Osteocyte (in vitro differentiated cells): ENCODE measurements around the gene ABCB9. TPM values are rescaled to one million over a fixed set of nuclear protein-coding genes. Genes with fewer than 3 reads are reported as not detected.
"Not testable (repeated sequence)": the region's sequence is repeated elsewhere in the genome, so short reads cannot be mapped to it uniquely, and the experiment has no call there.

Experiments used
- DNase-seq: peaks from one replicate; pipeline ENCODE4 v3.0.0; 2021; ENCODE audit warnings: mixed read lengths; ENCODE audit not compliant: unreplicated experiment; ENCODE audit errors: extremely low spot score
- H3K27ac Mint-ChIP-seq: one replicate; pipeline ENCODE4 v1.8.0; 2021; ENCODE audit warnings: mild to moderate bottlenecking, mixed read lengths; ENCODE audit not compliant: unreplicated experiment
- H3K27me3 Mint-ChIP-seq: one replicate; pipeline ENCODE4 v1.8.0; 2021; ENCODE audit warnings: mixed read lengths; ENCODE audit not compliant: unreplicated experiment
- H3K36me3 Mint-ChIP-seq: one replicate; pipeline ENCODE4 v1.8.0; 2021; ENCODE audit warnings: mixed read lengths; ENCODE audit not compliant: unreplicated experiment
- H3K4me1 Mint-ChIP-seq: one replicate; pipeline ENCODE4 v1.8.0; 2021; ENCODE audit warnings: mixed read lengths; ENCODE audit not compliant: unreplicated experiment
- H3K4me3 Mint-ChIP-seq: one replicate; pipeline ENCODE4 v1.8.0; 2021; ENCODE audit warnings: mild to moderate bottlenecking, moderate library complexity, mixed read lengths; ENCODE audit not compliant: unreplicated experiment
- H3K9me3 Mint-ChIP-seq: one replicate; pipeline ENCODE4 v1.8.0; 2021; ENCODE audit warnings: mixed read lengths; ENCODE audit not compliant: unreplicated experiment
- CTCF ChIP-seq: fragments of 200-600 bp; sonication (generic); IDR thresholded peaks from 2 replicates; pipeline ENCODE4 v1.5.0; 2021; ENCODE audit warnings: antibody characterized with exemption, mild to moderate bottlenecking, moderate library complexity
- total RNA-seq: library from RNA; stranded (reverse); gene quantifications from 2 replicates; pipeline ENCODE4 v1.2.1, GENCODE V29; 2021

Gene ABCB9
- total RNA-seq, 1 donor from 2014 or later = 13.4 TPM

GRCh38 chr12:122942637-122943036 is 23.6 kb downstream of the ABCB9 start:
- H3K4me3 Mint-ChIP-seq = no peak overlapping the region
- peak overlapping the region; percentile 56 for H3K27ac Mint-ChIP-seq
- H3K9me3 Mint-ChIP-seq = no peaks in the 10 kb centered on the region
- DNase-seq = no peak
- no peaks in the 10 kb centered on the region for H3K27me3 Mint-ChIP-seq
- H3K36me3 Mint-ChIP-seq = peaks cover under 1% of the 10 kb centered on the region
- no peak for TF ChIP-seq CTCF
- peaks cover 61% of the 10 kb centered on the region for H3K4me1 Mint-ChIP-seq

DNA sequence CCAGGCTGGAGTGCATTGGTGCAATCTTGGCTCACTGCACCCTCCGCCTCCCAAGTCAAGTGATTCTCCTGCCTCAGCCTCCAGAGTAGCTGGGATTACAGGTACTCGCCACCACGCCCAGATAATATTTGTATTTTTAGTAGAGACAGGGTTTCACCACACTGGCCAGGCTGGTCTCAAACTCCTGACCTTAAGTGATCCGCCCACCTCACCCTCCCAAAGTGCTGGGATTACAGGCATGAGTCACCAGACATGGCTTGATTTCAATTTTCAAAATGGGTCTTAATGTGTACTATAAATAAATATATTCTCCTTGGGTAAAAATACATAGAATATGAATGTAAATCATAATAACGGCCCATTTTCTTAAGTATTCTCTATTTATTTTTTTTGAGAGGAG is 24.9 kb downstream of the ABCB9 start:
- peaks cover 48% of the 10 kb centered on the region for H3K4me1 Mint-ChIP-seq
- not testable (repeated sequence) for H3K9me3 Mint-ChIP-seq, H3K36me3 Mint-ChIP-seq, H3K27me3 Mint-ChIP-seq, H3K27ac Mint-ChIP-seq, H3K4me3 Mint-ChIP-seq, DNase-seq

DNA sequence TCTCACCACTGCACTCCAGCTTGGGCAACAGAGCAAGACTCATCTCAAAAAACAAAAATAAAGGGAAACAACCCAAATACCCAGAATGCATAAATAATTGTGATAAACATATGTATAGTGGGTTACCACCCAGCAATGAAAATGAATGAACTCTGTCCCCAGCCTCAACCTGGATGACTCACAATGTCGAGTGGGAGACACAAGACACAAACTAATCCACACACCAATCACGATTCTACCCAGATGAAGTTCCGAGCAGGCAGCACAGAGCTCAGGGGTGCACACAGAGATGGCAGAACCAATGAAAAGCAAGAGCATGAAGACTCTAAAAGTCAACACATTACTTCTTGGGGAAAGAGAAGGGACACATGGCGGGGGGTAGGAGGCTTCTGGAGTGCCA is 27.1 kb downstream of the ABCB9 start:
- DNase-seq = no peak
- no peaks in the 10 kb centered on the region for H3K9me3 Mint-ChIP-seq
- no peak for TF ChIP-seq CTCF
- no peak overlapping the region for H3K4me3 Mint-ChIP-seq
- H3K36me3 Mint-ChIP-seq = peaks cover 3% of the 10 kb centered on the region
- peak overlapping the region; percentile 33 for H3K27ac Mint-ChIP-seq
- no peaks in the 10 kb centered on the region for H3K27me3 Mint-ChIP-seq
- H3K4me1 Mint-ChIP-seq = peaks cover 30% of the 10 kb centered on the region

- Mint-ChIP-seq H3K4me3 (no peak overlapping the region), H3K27me3 (no peaks in the 10 kb centered on the region), H3K36me3 (peaks cover 3% of the 10 kb centered on the region), H3K4me1 (peaks cover 15% of the 10 kb centered on the region), H3K27ac (no peak overlapping the region), H3K9me3 (no peaks in the 10 kb centered on the region)
- DNase-seq = no peak
- TF ChIP-seq CTCF = no peak
Observed at GRCh38 chr12:122937622-122938091, 28.6 kb downstream of the ABCB9 start.

DNA sequence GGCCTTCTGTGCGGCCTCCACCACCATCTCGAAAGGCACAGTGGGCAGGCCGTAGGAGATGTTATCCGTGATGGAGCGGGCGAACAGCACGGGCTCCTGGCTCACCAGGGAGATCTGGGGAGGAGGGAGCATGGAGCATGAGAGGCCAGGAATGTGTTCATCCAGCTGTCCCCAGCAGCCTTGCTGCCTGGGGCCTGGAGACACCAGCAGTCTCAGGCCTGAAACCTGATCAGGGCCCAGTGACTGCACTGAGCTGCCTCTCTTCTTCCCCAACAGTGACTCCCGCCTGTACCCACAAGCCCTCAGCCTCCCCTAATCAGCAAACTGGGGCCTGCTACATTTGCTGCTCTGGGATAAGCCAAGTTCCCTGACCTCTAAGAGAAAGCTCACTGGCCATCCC is 30.9 kb downstream of the ABCB9 start:
- Mint-ChIP-seq H3K27ac (peak overlapping the region; percentile 7), H3K4me3 (no peak overlapping the region), H3K27me3 (no peaks in the 10 kb centered on the region), H3K4me1 (peaks cover 5% of the 10 kb centered on the region), H3K36me3 (peaks cover 5% of the 10 kb centered on the region), H3K9me3 (no peaks in the 10 kb centered on the region)
- no peak for TF ChIP-seq CTCF
- DNase-seq = no peak

DNA sequence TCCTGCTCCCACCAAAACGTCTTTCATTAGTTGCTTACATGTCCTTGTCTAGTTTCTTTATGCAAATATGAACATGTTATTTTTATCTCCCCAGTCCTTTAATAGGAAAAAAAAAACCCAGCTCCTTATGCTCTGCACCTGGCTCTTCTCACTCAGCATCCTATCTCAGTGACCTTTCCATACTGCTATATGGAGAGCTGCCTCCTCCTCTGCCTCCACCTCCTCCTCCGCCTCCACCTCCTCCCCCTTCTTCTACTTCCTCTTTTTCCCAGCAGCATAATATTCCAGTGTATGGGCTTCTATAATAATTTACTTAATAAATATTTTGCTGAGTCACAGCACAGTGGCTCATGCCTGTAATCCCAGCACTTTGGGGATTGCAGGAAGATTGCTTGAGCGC is 31.5 kb downstream of the ABCB9 start:
- H3K4me3 Mint-ChIP-seq = no peak overlapping the region
- no peak for TF ChIP-seq CTCF
- H3K9me3 Mint-ChIP-seq = no peaks in the 10 kb centered on the region
- no peaks in the 10 kb centered on the region for H3K27me3 Mint-ChIP-seq
- peaks cover 5% of the 10 kb centered on the region for H3K4me1 Mint-ChIP-seq
- no peak overlapping the region for H3K27ac Mint-ChIP-seq
- H3K36me3 Mint-ChIP-seq = peaks cover 5% of the 10 kb centered on the region
- DNase-seq = no peak
